Stimulated activated CD4-positive, alpha-beta T cell treated with anti-CD3 and anti-CD28 coated beads, Interleukin-4, amount 100 ng/mL, for 48 hours (primary cell): ENCODE results near the gene ARFGAP2.
A peak's percentile ranks its signal among the peaks of the same experiment; 100 is the strongest.

Experiments
- DNase-seq, 2 donors: peaks; one replicate each; pipeline ENCODE4 v3.0.0-alpha.2; 2020; ENCODE audit warnings: low read depth in 2 of 2

ARFGAP2 gene

DNA sequence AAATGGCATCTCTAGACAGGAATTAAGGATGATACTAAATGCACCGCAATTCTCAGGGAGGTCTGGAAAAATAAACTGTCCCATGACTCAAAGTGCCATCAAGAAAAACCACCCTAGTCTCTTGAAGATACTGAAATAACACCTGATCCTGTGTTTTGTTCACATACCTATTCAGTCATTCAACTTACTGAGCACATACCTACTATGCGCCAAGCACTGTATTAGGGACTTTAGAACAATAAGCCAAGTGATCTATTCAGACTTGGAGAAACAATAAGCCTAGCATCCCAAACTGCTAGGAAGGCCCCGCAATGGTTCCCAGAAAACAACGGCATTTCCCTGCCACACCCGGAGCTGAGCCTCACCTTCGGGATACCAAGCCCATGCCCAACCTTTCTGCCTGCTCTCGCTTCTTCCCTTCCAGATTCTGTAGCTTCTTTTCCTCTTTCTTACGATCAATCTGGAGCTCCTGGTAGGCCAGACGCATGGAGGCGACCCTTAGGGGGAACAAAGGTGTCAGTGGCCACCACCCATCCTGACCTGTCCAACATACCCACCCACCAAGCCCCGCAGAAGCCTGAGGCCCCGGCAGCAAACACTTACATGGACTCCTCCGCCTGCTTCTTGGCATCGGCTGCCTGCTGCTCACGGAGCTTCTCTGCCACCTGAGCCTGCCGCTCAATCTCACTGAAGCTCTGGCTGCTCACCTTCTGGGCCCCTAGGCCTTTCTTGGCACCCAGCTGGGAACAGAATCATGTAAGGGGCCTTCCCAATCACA is 5.4 kb downstream of the ARFGAP2 start:
- no peak for DNase-seq

DNA sequence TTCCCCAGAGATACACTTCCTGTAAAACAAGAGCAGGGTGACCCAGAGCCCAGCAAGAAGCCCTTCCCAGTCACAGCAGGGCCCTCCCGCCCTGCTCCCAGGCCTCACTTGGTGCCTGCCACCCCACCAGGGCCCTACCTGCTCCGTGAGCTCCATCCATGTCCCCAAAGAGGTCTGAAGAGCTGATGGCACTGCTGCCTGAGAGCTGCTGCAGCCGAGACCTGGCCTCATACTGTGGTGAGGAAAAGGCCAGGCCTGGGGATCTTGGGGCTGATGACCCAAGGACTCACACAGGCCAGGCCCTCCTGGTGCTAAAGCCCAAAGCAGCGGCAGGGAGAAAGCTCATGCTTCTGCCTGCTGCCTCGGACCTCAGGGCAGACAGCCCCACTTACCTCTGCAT is 10.3 kb downstream of the ARFGAP2 start:
- no peak for DNase-seq

DNA sequence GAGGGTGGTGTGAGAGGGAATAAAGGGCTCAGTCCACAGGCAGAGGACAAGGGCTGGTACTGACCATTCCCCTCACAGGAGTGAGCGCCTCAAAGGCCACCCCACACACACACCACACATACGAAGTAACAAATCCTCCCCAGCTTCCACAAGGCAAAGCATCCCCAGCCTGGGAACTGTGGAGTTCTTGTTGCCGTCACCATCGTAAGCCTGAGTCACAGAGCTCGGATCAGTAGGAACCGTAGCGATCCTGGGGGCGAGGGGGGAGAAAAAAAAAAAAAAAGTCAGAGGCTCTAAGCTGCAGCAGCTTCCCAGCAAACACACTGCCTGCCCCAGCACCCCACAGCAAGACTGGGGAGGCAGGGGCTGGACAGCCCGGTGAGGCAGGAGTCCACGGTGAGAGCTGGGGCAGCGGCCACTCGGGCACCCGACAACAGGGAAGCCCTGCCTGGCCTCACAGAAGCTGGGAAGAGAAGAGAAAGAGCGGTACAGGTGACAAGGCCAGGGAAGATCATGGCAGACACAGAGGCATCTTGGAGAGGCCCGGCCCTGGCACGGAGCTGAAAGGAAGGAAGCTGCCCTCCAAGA is 11.3 kb downstream of the ARFGAP2 start:
- no peak for DNase-seq

DNA sequence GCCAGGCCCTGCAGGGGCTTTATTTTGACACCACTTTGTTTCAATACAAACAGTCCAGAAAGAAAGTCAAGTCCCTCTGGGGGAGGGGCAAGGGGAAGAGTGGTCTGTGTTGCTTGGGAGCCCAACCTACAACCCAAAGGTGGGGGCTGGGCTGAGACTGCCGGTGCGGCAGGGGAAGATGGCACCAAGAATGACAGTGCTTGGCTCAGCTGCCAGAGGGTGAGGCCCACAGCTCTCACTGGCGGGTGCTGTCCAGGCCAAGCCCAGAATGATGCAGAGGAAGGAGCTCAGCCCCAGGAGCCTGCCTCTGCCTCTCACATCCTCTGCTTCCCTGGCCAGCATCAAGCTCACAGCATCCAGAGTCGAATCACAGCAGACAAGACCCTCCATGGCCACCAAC is 12.4 kb downstream of the ARFGAP2 start:
- DNase-seq, result no peak

DNA sequence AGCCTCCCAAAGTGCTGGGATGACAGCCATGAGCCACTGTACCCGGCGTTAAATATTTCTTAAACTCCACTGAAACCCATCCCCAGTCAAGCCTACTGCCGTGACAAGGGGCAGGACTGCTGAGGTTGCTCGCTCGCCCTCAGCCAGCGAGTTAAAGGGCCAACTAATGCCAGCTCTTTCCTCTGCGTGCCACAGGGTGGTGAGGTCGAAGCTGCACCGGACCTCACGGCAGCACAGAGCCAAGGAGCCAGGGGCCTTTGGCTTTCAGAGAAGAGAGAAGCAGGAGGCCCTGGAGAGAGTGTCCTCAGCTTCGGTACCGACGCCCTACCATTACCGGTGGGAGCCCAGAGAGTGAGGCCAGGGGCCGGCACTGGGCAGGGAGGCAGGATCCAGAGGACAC is 12.8 kb downstream of the ARFGAP2 start:
- no peak for DNase-seq

DNA sequence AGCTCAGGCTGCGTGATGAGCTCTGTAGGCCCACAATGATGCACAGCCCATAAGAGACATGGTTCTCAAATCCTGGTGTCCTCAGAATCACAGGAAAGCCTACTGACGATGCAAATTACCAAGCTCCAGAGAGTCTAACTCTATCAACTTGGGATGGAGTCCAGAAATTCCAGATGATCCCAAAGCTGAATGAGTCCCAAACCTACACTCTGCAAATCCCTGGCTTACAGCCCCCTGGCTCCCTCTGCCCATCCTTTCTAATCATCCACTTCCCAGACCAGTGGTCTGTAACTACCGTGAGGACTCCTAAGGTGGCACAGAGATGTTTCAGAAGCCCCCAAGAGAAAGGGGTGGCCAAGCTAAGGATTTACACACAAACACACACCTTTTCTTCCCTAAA is 13.5 kb downstream of the ARFGAP2 start:
- DNase-seq, result no peak

DNA sequence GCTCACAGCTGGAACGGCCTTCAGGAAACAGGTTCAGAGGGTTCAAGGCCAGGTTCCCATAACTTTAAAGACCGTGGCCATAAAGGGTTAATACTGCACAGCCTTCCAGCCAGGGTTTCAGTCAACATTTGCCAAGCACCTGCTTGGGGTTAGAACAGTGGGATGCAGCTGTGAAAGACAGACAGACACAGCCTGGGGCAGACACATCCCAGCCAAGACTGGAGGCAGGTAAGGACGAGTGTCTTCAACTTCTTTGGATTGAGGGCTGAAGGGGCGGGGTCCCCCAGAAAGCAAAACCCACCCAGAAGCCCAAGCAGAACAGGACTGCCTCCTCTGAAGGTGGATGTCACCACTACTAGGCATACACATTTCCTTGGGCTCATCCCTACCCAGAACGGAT is 14.3 kb downstream of the ARFGAP2 start:
- DNase-seq, result no peak

DNA sequence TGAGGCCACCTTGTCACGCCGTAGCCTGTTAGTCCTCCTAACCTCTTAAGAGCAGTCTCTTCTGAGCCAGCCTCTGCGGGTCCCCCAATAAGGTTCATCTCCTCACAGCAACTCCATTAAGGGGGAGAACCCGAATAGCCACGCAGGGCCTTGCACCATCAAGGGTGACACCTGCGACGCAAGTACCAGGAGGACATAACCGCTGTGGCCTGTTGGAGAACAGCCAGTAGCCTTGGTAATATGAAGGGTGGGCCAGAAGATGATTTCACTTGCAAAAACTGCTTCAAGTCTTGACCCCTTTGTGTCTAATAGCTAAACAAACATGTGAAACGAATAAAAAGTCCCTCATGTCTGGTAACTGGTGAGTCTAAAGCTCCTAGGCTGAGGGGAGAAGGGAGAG is 14.8 kb downstream of the ARFGAP2 start:
- DNase-seq, result no peak

DNA sequence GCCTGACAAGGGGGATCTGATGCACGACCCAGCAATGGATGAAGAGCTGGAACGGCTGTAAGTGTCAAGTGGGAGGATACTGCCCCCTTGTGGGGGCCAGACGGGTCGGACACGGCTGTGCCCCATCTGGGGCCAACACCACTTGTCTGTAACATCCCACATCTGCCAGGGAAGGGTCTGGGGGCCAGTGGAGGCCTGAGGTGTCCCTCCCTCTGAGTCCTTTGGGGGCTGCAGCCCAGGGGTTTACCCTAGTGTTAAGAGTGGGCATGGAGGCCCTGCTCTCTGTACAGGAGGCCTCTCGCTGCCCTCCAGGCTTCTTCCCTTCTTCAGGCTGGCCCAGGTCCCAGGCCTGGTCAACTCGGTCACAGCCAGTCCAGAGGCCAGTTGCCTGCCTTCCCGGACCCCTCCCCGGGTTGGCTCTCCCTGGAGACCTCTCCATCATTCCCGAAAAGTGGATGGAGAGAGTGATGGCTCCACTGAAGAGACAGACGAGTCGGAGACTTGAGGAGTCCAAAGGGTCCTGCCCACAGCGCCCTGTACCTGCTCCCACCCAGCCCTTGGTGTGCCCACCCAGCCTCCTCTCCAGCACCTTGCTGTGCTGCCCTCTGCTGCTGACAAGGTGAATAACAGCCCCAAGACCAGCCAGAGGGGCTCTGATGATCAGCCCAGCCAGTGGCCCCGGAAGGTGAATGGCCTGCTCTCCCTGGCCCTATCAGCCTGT is 15.4 kb downstream of the ARFGAP2 start:
- DNase-seq, result peak; percentile 46 to 49

DNA sequence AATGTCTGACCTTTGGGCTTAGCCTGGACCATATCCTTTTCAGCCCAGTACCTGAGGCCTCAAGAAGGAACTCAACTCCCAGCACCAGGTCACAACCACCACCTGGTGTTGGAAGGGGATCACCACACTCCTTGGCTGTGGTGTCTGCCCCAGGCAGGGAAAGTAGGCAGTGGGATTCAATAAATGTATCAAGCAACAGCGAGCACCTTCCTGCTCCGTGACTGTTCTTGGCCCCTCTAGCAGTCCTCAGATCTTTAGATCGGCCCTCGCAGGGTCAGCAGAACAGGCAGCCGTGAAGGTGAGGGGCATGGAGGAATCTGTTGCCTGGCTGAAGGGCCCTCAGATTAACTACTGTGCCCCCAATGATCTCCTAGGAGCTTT is 15.9 kb downstream of the ARFGAP2 start:
- DNase-seq, result no peak

DNA sequence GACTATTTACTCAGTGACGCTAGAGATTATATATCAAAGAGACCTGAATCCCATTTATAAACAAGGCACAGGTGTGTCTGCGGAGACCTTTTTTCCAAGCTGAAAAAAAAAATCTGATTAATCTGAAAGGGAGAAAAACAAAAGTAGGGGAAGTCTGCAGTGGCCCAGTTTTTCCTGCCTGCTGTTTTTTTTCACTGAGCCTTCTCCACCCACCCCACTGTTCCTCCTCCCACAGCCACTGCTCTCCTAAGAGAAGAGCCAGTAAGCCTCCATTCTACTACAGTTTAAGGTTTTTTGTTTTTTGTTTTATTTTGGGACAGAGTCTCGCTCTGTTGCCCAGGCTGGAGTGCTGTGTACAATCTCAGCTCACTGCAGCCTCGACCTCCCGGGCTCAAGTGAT is 18.4 kb downstream of the ARFGAP2 start:
- DNase-seq, result no peak

DNA sequence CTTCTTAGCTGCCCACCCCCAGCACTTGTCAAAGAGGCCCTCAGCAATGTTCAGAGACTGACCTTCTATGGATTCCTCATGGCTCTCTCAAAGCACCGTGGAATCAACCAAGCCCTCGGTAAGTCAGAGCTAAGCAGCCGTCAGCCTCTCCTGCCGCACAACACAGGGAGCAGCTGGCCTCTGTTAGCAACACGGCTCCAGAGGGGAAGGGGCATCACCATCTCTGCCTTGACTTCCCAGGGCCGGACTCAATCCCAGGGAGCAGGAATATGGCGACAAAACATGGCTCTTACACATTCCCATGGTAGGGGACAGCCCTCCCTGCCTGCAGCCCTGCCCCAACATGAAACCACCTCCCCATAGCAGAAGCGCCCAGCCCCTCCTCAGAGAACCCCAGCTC is 18.9 kb downstream of the ARFGAP2 start:
- no peak for DNase-seq

DNA sequence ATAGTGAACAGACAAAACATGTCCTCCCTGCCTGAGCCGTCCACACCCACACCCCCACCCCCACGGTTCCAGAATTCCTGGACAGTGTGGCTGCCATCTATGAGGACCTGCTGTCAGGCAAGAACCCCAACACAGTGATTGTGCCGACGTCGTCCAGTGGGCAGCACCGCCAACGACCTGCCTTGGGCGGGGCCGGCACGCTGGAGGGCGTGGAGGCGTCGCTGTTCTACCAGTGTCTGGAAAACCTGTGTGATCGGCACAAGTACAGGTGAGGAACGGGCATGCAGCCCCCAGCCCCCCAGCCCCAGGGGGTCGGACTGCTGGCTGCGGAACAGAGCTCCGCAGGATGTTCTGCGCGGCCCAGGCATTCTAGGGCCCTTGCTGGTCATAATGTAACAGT is 19.7 kb downstream of the ARFGAP2 start:
- no peak for DNase-seq

DNA sequence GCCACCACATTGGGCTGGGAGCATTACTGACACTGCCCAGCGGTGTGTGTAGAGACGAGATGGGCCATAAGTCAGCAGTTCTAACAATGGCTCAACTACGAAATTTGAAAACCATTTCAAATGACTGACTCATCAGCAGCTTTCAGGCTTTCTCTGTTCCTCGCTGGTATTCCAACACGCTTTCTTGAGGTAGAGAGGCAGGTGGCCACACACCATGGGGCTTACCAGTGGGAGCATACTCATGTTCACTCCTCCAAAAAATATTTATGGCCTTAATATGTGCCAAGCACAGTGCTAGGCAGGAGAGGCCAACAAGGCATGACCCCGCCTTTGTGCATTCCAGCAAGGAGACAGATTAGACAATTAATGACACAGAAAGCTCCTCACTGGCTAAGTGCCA is 20.3 kb downstream of the ARFGAP2 start:
- no peak for DNase-seq

DNA sequence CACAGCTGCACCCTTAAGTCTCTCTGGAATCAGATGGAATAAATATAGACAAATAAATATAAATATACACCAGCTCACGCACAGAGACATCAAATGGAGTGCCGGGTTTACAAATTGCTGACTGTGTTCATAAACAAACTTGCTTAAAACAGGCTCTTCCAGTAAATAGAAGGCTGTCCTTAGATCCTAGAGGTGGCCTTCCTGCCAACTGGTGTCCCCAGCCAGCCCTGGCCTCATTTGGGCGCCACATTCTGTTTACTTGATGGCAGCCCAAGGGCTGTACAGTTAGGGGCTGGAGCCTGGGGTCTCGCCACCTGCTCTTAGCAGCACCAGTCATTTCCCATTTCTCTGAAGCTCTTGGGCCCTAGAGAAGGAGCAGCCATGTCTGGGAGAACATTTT is 20.8 kb downstream of the ARFGAP2 start:
- DNase-seq, result no peak

DNA sequence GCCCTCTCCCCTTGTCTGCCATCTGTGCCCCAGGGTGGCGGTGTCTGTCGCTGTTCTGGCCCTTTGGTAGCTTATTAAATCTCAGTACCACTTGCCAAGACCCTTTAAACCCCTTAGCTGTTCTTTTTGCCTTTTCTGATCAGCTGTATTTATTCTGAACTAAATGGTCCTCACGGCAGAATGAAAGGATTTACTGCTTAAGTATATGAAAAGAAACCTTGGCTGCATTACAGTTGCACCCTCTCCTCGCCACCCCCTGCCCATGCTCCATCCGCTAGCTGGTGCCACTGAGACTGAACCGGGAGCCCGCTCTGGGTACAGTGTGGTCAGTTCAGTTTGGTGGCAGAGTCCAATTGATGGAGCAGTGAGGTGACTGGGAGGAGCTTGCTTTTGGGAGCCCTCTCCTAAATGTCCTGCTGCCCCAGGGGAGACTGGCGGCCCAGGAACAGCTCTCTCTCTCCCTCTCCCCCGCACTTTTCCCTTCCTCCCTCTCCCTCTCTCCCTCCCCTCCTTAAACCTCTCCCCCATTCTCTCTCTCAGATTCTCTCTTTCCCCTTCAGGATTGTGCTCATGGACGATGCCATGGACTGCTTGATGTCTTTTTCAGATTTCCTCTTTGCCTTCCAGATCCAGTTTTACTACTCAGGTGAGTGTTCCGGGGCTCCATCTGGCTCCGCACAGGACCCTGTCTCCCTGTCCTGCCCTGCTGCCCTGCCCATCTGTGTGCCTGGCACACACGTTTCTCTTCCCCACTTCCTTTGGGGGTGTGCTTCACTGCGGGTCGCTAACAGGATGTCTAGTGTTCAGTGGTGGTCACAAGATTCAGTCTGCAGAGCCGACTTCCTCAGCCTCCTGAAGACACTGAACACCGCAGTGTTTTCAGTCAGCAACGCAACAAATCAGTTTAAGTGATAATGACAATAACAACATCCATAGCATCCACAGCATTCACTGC is 21.8 kb downstream of the ARFGAP2 start:
- DNase-seq, result no peak

DNA sequence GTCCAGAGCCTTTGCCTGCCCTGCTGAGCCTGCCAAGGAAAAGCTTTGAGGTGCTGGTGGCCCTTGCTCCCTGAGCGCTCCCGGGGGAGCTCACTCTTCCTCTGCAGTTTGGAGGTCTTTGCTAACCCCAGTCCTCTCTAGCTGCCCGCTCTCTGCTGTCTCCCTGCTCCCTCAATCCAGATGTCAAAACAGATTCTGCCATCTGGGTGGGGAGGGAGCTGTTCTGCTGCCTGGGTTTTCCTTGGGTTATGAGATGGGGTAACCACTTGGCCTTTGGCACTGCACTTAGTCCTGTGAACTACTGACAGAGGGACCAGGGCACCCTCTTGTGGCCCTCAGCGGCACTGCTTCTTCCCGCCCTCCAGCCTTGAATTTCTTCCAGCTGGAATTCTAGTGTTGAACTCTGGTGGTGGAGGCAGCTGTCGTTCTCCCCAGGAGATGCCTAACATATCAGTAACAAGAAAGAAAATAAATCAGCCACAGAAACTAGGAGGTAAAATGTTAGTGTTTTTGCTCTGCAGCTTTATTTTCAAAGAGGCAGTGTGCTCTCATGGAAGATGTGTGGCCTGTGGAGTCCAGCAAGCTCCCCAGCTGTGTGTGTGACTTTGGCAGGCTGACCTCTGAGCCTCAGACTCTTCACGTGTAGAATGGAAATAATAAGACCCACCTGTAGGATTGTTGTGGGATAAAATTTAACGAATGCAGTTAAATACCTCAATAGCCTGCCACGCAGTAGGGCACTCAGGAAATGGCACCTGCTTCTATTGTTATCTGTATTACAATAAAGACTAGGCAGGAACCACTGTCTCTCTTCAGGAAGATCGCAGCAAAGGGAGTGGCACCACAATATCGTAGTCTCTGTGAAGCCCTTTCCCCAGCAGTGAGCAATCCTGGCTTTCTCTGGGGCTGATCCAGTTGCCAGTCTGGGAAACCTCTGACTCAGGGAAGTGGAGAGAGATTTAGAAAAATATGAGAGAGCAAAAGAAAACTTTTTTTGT is 23.4 kb downstream of the ARFGAP2 start:
- peak; percentile 45 to 47 for DNase-seq

DNA sequence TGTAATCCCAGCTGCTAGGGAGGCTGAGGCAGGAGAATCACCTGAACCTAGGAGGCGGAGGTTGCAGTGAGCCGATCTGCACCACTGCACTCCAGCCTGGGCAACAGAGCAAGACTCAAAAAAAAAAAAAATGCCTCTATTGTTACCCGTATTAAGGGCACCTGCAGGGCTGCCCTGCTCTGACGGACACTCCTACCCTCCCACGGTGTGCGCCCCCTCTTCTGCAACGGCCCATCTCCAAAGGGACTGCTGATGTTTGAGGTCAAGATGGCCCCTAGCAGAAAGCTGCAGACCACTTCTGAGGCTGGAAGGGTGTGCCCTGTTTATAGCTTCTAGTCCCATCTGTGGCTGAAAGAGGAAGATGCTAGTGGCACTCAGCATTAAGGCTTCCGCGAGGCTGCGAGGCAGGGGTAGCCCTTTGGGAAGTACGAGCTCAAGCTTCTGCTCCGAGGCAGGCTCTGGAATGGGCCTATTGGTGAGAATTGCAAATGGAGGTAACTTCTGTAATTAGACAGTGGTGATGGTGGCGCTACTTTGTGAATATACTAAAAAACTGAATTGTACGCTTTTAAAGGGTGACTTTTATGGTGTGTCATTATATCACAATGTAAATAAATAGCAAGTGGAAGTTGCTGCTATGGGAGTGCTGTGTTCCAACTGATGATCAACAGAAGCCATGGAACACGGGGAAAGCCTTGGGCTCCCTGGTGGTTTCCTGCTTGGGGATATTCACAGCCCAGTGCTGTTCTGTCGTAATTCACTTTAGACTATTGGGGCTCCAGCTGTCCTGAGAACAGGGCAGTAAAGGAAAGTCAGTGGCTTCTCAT is 24.3 kb downstream of the ARFGAP2 start:
- no peak for DNase-seq

DNA sequence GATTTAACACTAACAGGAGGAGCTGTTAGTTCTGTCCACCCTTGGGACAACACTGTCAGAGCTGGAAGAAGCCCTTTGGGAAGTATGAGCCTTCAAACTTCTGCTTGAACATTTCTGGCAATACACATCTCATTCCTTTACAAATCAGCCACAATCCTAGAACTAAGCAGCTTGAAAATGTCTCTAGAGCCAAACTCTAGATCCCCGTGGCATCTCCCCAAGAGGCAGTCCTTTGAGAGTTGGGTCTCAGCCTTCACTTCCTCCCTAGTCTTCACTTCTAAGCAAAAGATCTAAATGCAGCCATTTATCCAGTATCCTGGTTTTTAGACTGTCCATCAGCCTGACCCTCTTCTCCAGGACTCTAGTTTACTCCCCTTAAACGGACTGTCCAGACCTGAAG is 26.9 kb downstream of the ARFGAP2 start:
- no peak for DNase-seq
